Gastroesophageal sphincter (tissue), 3 donors: ENCODE results near the gene POR.

Experiments
- CTCF ChIP-seq, 4 experiments: fragments of 200-600 bp in 2 of 4; fragments of 450-650 bp in 2 of 4; sonication (generic) in 1 of 4; IDR thresholded peaks; one replicate each; pipeline ENCODE4 v1.5.1; 2017 to 2019; ENCODE audit warnings: antibody characterized with exemption in 4 of 4, mild to moderate bottlenecking in 2 of 4, moderate library complexity in 2 of 4
- EP300 ChIP-seq: sonication (generic); formaldehyde crosslinking; IDR thresholded peaks from one replicate; pipeline ENCODE4 v1.6.1; 2017; ENCODE audit warnings: antibody characterized with exemption, mild to moderate bottlenecking
- POLR2A ChIP-seq, 2 donors: fragments of 450-650 bp; IDR thresholded peaks; one replicate each; pipeline ENCODE4 v1.6.1; 2017; ENCODE audit warnings: antibody characterized with exemption in 2 of 2, mild to moderate bottlenecking in 2 of 2, moderate library complexity in 1 of 2
- POLR2AphosphoS5 ChIP-seq: sonication (generic); formaldehyde crosslinking; IDR thresholded peaks from one replicate; pipeline ENCODE4 v1.6.1; 2017; ENCODE audit warnings: antibody characterized with exemption

DNA sequence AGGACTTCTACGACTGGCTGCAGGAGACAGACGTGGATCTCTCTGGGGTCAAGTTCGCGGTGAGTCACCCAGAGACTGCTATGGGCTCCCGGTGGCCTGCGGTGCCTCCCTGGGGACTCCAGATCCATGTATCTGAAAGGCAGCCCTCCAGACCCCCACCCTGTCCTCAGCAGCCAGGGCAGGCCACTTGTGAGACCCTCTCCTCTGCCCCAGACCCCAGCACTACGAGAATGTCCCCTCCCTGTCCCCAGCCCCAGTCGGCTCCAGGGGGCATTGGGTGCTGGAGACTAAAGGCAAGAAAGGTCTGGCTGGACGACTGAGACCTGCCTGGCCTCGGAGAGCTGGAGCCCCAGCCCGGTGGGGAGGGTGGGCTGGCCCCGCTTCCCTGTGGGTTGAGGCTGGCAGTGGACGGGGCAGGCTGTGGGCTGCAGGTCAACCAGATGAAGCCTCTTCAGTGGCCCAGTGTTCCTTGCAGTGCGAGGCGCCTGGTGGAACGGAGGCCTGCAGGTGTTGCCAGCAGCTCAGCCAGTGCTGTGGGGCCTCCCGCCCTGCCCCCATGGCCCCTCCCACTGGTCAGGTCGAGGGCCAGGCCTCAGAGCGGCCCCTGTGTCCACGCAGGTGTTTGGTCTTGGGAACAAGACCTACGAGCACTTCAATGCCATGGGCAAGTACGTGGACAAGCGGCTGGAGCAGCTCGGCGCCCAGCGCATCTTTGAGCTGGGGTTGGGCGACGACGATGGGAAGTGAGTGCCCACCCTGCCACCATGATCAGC is 65.7 kb downstream of the POR start:
- TF ChIP-seq POLR2AphosphoS5 (no peak), CTCF (IDR thresholded peaks at IDR 0.05) (no peak), EP300 (no peak), POLR2A (IDR thresholded peaks at IDR 0.05) (no peak)
